ENCODE measurements around the gene PTPRG. TPM values are rescaled to one million over a fixed set of nuclear protein-coding genes. Genes with fewer than 3 reads are reported as not detected.

Gene PTPRG
- total and polyA plus RNA-seq, 10 of the 15 experiments (the other 5 are each of a cell fraction or from before 2014, with no cell fraction given), result 0.29 to 20.7 (median 1.4) TPM

- Histone ChIP-seq H3K4me3 (no peak overlapping the region), H3K4me2 (ENCODE audit: control insufficient read depth, insufficient read depth) (no peak overlapping the region), H3K9me3 (replicated peaks; ENCODE audit: control insufficient read depth, insufficient read depth, low read length) (no peaks in the 10 kb centered on the region; the same call in 2 of the 3 replicates), H3K36me3 (ENCODE audit: control insufficient read depth in 2 of 2, insufficient read depth in 2 of 2, low read length in 1 of 2) (no peaks in the 10 kb centered on the region), H3K4me1 (ENCODE audit: control insufficient read depth, insufficient read depth, low read length) (no peaks in the 10 kb centered on the region; the same call in 1 of the 2 replicates), H3K79me2 (ENCODE audit: control insufficient read depth, insufficient read depth, low read length) (no peaks in the 10 kb centered on the region), H4K20me1 (ENCODE audit: control insufficient read depth, insufficient read depth) (no peaks in the 10 kb centered on the region), H2AFZ (ENCODE audit: control insufficient read depth, low read depth, low read length) (no peak overlapping the region), H3K27ac (ENCODE audit: control insufficient read depth, insufficient read depth) (no peak overlapping the region), H3K27me3 (replicated peaks in 1 of 2; ENCODE audit: control insufficient read depth in 2 of 2, insufficient read depth in 2 of 2, low read length in 1 of 2) (0 out of 4 replicates have a peak, but pooled peaks cover 0 to 1% of the 10 kb centered on the region in 2 experiments), H3K9ac (ENCODE audit: control insufficient read depth, insufficient read depth, low read length) (no peak overlapping the region)
- TF ChIP-seq SMARCA5 (IDR thresholded peaks at IDR 0.05) (no peak), SP1 (IDR thresholded peaks at IDR 0.05; ENCODE audit: low read depth, low read length) (no peak)
- no peak for FAIRE-seq
- intact Hi-C loops (cut with micrococcal nuclease; ENCODE audit: unreplicated experiment), result no loop called here
- WGBS (ENCODE audit: insufficient coverage, insufficient replicate concordance, low lambda C conversion rate, missing lambda C conversion rate), result 0% methylated on average over 3 of the region's 3 CpGs
- CTCF ChIA-PET, result interaction anchor here (0.7 to 1.6 kb wide), 2 partner anchors 18 to 19 kb away, joined by 3 read pairs; no protein-coding TSS in a partner anchor
- no TSS peak for BruUV-seq (replicated peaks)
- ATAC-seq, result no peak
- POLR2A ChIA-PET, result interaction anchor here (0.5 kb wide), 1 partner anchor 61 kb away, joined by 7 read pairs; no protein-coding TSS in a partner anchor
- no peak for DNase-seq (ENCODE audit: low read depth, low spot score)
- SMC1A ChIA-PET (ENCODE audit: uncharacterized antibody, unreplicated experiment), result interaction anchor here (1.1 to 4.3 kb wide), 4 partner anchors 9 to 559 kb away, joined by 3 to 19 read pairs (median 4); no protein-coding TSS in a partner anchor
- in situ Hi-C loops (cut with MboI), result no loop called here
- RAD21 ChIA-PET (ENCODE audit: unreplicated experiment), result no interaction called here
Observed at GRCh38 chr3:61628636-61629035, 67.3 kb downstream of the PTPRG start.

GRCh38 chr3:61629442-61629841, 68.1 kb downstream of the PTPRG start:
- Histone ChIP-seq H3K27ac (ENCODE audit: control insufficient read depth, insufficient read depth) (no peak overlapping the region), H3K4me1 (ENCODE audit: control insufficient read depth, insufficient read depth, low read length) (no peaks in the 10 kb centered on the region; the same call in 1 of the 2 replicates), H3K9ac (ENCODE audit: control insufficient read depth, insufficient read depth, low read length) (no peak overlapping the region), H3K4me2 (ENCODE audit: control insufficient read depth, insufficient read depth) (no peak overlapping the region), H4K20me1 (ENCODE audit: control insufficient read depth, insufficient read depth) (no peaks in the 10 kb centered on the region), H3K27me3 (replicated peaks in 1 of 2; ENCODE audit: control insufficient read depth in 2 of 2, insufficient read depth in 2 of 2, low read length in 1 of 2) (0 out of 4 replicates have a peak, but pooled peaks cover 0 to 1% of the 10 kb centered on the region in 2 experiments), H3K36me3 (ENCODE audit: control insufficient read depth in 2 of 2, insufficient read depth in 2 of 2, low read length in 1 of 2) (no peaks in the 10 kb centered on the region), H3K79me2 (ENCODE audit: control insufficient read depth, insufficient read depth, low read length) (no peaks in the 10 kb centered on the region), H3K4me3 (no peak overlapping the region), H3K9me3 (replicated peaks; ENCODE audit: control insufficient read depth, insufficient read depth, low read length) (no peaks in the 10 kb centered on the region; the same call in 2 of the 3 replicates), H2AFZ (ENCODE audit: control insufficient read depth, low read depth, low read length) (no peak overlapping the region)
- in situ Hi-C loops (cut with MboI) (no loop called here), intact Hi-C loops (cut with micrococcal nuclease; ENCODE audit: unreplicated experiment) (no loop called here)
- WGBS (ENCODE audit: insufficient coverage, insufficient replicate concordance, low lambda C conversion rate, missing lambda C conversion rate), result 35% methylated on average over 4 of the region's 4 CpGs
- POLR2A ChIA-PET, result interaction anchor here (1.0 to 1.5 kb wide), 2 partner anchors 13 to 17 kb away, joined by 3 to 4 read pairs; no protein-coding TSS in a partner anchor
- DNase-seq (ENCODE audit: low read depth, low spot score) (no peak), ATAC-seq (no peak), FAIRE-seq (no peak)
- SMC1A ChIA-PET (ENCODE audit: uncharacterized antibody, unreplicated experiment), result interaction anchor here (1.0 to 4.3 kb wide), 4 partner anchors 12 to 515 kb away, joined by 3 to 19 read pairs (median 3); no protein-coding TSS in a partner anchor
- BruUV-seq (replicated peaks), result no TSS peak
- CTCF ChIA-PET, result interaction anchor here (1.3 to 1.6 kb wide), 2 partner anchors 18 to 46 kb away, joined by 3 read pairs; no protein-coding TSS in a partner anchor
- RAD21 ChIA-PET (ENCODE audit: unreplicated experiment), result interaction anchor here (0.7 kb wide), 1 partner anchor 58 kb away, joined by 3 read pairs; no protein-coding TSS in a partner anchor
- TF ChIP-seq NRF1 (conservative IDR thresholded peaks at IDR 0.05; ENCODE audit: low read depth, low read length) (no peak), SMAD1 (IDR thresholded peaks at IDR 0.05; ENCODE audit: low read depth, partially characterized antibody) (no peak), HDAC6 (IDR thresholded peaks at IDR 0.05; ENCODE audit: unreplicated experiment) (no peak), RAD51 (IDR thresholded peaks at IDR 0.05) (no peak), PAX8 (IDR thresholded peaks at IDR 0.05) (no peak), FOS (IDR thresholded peaks at IDR 0.05; ENCODE audit: borderline replicate concordance, extremely low read depth, insufficient read length) (no peak), ATF2 (IDR thresholded peaks at IDR 0.05; ENCODE audit: low read length) (no peak), ATF7 (IDR thresholded peaks at IDR 0.05; ENCODE audit: low read depth) (no peak), ASH2L (IDR thresholded peaks at IDR 0.05; ENCODE audit: borderline replicate concordance, low read depth) (no peak), REST (IDR thresholded peaks at IDR 0.05; ENCODE audit: low read depth, low read length) (no peak), STAT1 (conservative IDR thresholded peaks at IDR 0.05) (no peak), CHD1 (IDR thresholded peaks at IDR 0.05; ENCODE audit: low read depth, low read length) (no peak)
